K562 (cell line): Measurements from ENCODE around the gene SVBP. TPM values are rescaled to one million over a fixed set of nuclear protein-coding genes. Genes with fewer than 3 reads are reported as not detected.

Experiments
- ATAC-seq: fragments of 200-7000 bp; cut with Tn5 transposase; 3 replicates; pipeline ENCODE4 v1.9.1; 2020; ENCODE audit warnings: moderate library complexity
- BruUV-seq: library from RNA; stranded (reverse); fragments of 400-500 nt; replicated peaks from 2 replicates; lab custom pipeline; 2021; lab: Mats Ljungman, UMichigan
- CTCF ChIA-PET: fragments of 300-600 bp; formaldehyde crosslinking; extraction: SDS; loops from one replicate; lab custom pipeline; 2021; ENCODE audit warnings: low intra/inter-chr PET ratio; lab: Yijun Ruan, JAX
- POLR2A ChIA-PET: fragments of 300-600, 350-650 bp; sonication (Branson Sonifier 250); formaldehyde crosslinking; extraction: SDS; loops from one replicate; lab custom pipeline; 2021; ENCODE audit warnings: antibody characterized with exemption, inconsistent platforms; lab: Yijun Ruan, JAX
- DNase-seq, 4 experiments: peaks; one replicate each; pipeline versions ENCODE4 v3.0.0 to v3.0.0-alpha.2; 2011 to 2018; ENCODE audit warnings: low spot score in 3 of 4, mixed read lengths in 3 of 4; ENCODE audit errors: extremely low read depth in 1 of 4
- FAIRE-seq: peaks from 2 replicates; lab custom pipeline; 2011; peaks lifted over from hg19 to GRCh38; lab: Jason Lieb, UNC
- H2AFZ ChIP-seq: 2 replicates; pipeline ENCODE4 v1.6.0; 2011; ENCODE audit warnings: low read depth, low read length, control low read depth, inconsistent platforms
- H3K27ac ChIP-seq: fragments of 200-600 bp; 3 replicates; pipeline ENCODE4 v1.8.0; 2011; ENCODE audit warnings: low read depth, mild to moderate bottlenecking, control low read depth, inconsistent platforms, low read length, moderate library complexity, mixed read lengths; ENCODE audit errors: extremely low read depth
- H3K27me3 ChIP-seq, 2 experiments: fragments of 300-600 bp in 1 of 2; 2 replicates in 1 of 2; 3 replicates in 1 of 2; pipeline versions ENCODE4 v1.6.0 to v1.8.0; 2011; ENCODE audit warnings: inconsistent platforms in 2 of 2, low read length in 2 of 2, mild to moderate bottlenecking in 1 of 2, mixed read lengths in 1 of 2, moderate library complexity in 1 of 2; ENCODE audit not compliant: control insufficient read depth in 2 of 2, insufficient read depth in 2 of 2
- H3K36me3 ChIP-seq: fragments of 300-600 bp; 3 replicates; pipeline ENCODE4 v1.8.0; 2011; ENCODE audit warnings: mild to moderate bottlenecking, low read length, inconsistent platforms; ENCODE audit not compliant: control insufficient read depth, insufficient read depth
- H3K4me1 ChIP-seq, 2 experiments: fragments of 200-600 bp in 1 of 2; replicated peaks in 1 of 2; 2 replicates in 1 of 2; 3 replicates in 1 of 2; pipeline versions ENCODE4 v1.5.1 to v1.8.0; 2011; ENCODE audit warnings: inconsistent platforms in 2 of 2, low read length in 2 of 2, mild to moderate bottlenecking in 1 of 2, mixed read lengths in 1 of 2, moderate library complexity in 1 of 2; ENCODE audit not compliant: control insufficient read depth in 2 of 2, insufficient read depth in 2 of 2
- H3K4me2 ChIP-seq: 2 replicates; pipeline ENCODE4 v1.6.1; 2011; ENCODE audit warnings: low read length, control low read depth, inconsistent platforms, mixed read lengths; ENCODE audit not compliant: insufficient read depth
- H3K4me3 ChIP-seq: fragments of 200-600 bp; sonication (generic), shearing (Covaris generic); 2 replicates; pipeline ENCODE4 v1.5.1; 2016; ENCODE audit warnings: control low read depth, inconsistent platforms
- H3K79me2 ChIP-seq: fragments of 200-600 bp; 3 replicates; pipeline ENCODE4 v1.8.0; 2011; ENCODE audit warnings: low read length, inconsistent platforms; ENCODE audit not compliant: control insufficient read depth, insufficient read depth
- H3K9ac ChIP-seq, 2 experiments: 2 replicates each; pipeline versions ENCODE4 v1.6.0 to v1.6.1; 2011; ENCODE audit warnings: low read depth in 2 of 2, low read length in 2 of 2, control low read depth in 1 of 2, inconsistent platforms in 1 of 2, mild to moderate bottlenecking in 1 of 2, mixed read lengths in 1 of 2; ENCODE audit not compliant: insufficient read depth in 1 of 2
- H3K9me1 ChIP-seq: one replicate; pipeline ENCODE4 v1.6.0; 2011; ENCODE audit warnings: inconsistent platforms, mild to moderate bottlenecking, low read length, moderate library complexity; ENCODE audit not compliant: control insufficient read depth, insufficient read depth
- H3K9me3 ChIP-seq: replicated peaks from 2 replicates; pipeline ENCODE4 v1.5.1; 2011; ENCODE audit warnings: low read depth, low read length, inconsistent platforms; ENCODE audit not compliant: control insufficient read depth, insufficient read depth
- H4K20me1 ChIP-seq: replicated peaks from 2 replicates; pipeline ENCODE4 v1.6.1; 2011; ENCODE audit warnings: low read length, inconsistent platforms, mixed read lengths; ENCODE audit not compliant: control insufficient read depth, insufficient read depth
- BACH1 ChIP-seq: fragments of 200-800 bp; sonication (Bioruptor generic); IDR thresholded peaks from 2 replicates; pipeline ENCODE4 v1.6.1; 2016; ENCODE audit warnings: missing genetic modification characterization, missing compliant biosample characterization
- BMI1 ChIP-seq: fragments of 150-350 bp; IDR thresholded peaks from 2 replicates; pipeline ENCODE4 v1.6.1; 2014; ENCODE audit warnings: low read length
- CREBBP ChIP-seq: IDR thresholded peaks from one replicate; pipeline ENCODE4 v1.6.1; 2012; ENCODE audit warnings: low read depth, mild to moderate bottlenecking, control low read depth, inconsistent platforms, low read length
- KDM1A ChIP-seq, 2 experiments: fragments of 450-650 bp; IDR thresholded peaks; 2 replicates each; pipeline ENCODE4 v1.6.1; 2016; ENCODE audit warnings: mild to moderate bottlenecking in 2 of 2
- MAFK ChIP-seq: IDR thresholded peaks from 2 replicates; pipeline ENCODE4 v1.6.1; 2011; ENCODE audit warnings: low read length, improper control_type of control experiment
- SRSF7 ChIP-seq: fragments of 200-400 bp; formaldehyde crosslinking; optimal IDR thresholded peaks from 2 replicates; pipeline ENCODE3; 2017; ENCODE audit warnings: mild to moderate bottlenecking, low read depth, low read length
- ZNF324 ChIP-seq: fragments of 250-450 bp; sonication (Bioruptor Pico); IDR thresholded peaks from 2 replicates; pipeline ENCODE4 v1.4.0; 2020; ENCODE audit warnings: mild to moderate bottlenecking
- WGBS: fragments of 100-300 bp; shearing (Covaris generic); methylation state at CpG from one replicate; pipeline ENCODE4 v1.1.6; 2016; ENCODE audit warnings: low coverage, mixed read lengths; ENCODE audit not compliant: insufficient coverage; ENCODE audit errors: missing lambda C conversion rate; 5-methylcytosine and 5-hydroxymethylcytosine counted together
- in situ Hi-C: fragments of 300-500 bp; cut with MboI; formaldehyde crosslinking; loops from 4 replicates; pipeline ENCODE4 v1.15.0; 2018; ENCODE audit warnings: inconsistent platforms, mixed read lengths
- intact Hi-C: fragments of 100-400 bp; cut with micrococcal nuclease; formaldehyde crosslinking; loops from 2 replicates; pipeline ENCODE4 v1.14.2; 2022
- polyA plus RNA-seq, 8 experiments: library from polyadenylated mRNA; depleted of rRNA in 4 of 8; stranded (reverse) in 5 of 8; unstranded in 3 of 8; fragments of >200 nt; fragmentation: Nextera tagmentation in 2 of 8; fragmentation: Illumina TruSeq in 1 of 8; extraction: Ambion mirVana in 2 of 8; extraction: Trizol in 1 of 8; gene quantifications; 2 replicates each; pipeline versions ENCODE4 v1.2.1 to v1.2.3, GENCODE V29; 2011 to 2014; ENCODE audit warnings: inconsistent platforms in 1 of 8, missing spikeins in 1 of 8
- total RNA-seq, 7 experiments: library from RNA; depleted of rRNA in 6 of 7; stranded (reverse); fragments of >200 nt in 6 of 7; fragmentation: Illumina TruSeq in 2 of 7; extraction: Trizol in 2 of 7; gene quantifications; 2 replicates each; pipeline versions ENCODE4 v1.2.1 to v1.2.3, GENCODE V29; 2011 to 2021; ENCODE audit warnings: low replicate concordance in 1 of 7
- TF ChIP-seq, protein P1 (sequence below): fragments of 250-450 bp; sonication (Bioruptor Pico); IDR thresholded peaks from 2 replicates; pipeline ENCODE4 v1.5.0; 2021; ENCODE audit warnings: mild to moderate bottlenecking, borderline replicate concordance
- TF ChIP-seq, protein P2 (sequence below): fragments of 450-650 bp; formaldehyde crosslinking; IDR thresholded peaks from 2 replicates; pipeline ENCODE4 v1.4.0; 2022; ENCODE audit warnings: mild to moderate bottlenecking, moderate library complexity

SVBP gene
- total and polyA plus RNA-seq, 9 of the 15 experiments (the other 6 are each of a cell fraction or from before 2014, with no cell fraction given) = 31.7 to 49.7 (median 40.0) TPM

DNA sequence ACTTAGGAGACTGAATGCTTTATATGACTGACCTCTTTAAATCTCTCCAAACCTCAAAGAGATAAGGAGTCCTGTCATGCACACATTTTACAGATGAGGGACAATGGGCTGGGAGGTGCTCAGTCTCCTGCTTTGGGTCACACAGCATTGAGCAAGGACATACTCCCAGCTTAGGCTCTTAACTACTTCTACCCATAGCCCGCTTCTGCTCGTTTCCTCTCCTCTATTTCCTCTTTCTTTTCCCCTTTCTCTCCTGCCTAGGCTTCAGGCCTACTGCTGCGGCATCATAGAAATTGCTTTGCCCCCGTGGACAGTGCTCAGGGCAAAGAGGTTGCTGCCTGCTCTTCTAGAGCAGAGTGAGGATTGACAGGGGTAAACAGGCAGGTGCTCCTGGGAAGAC, 16.8 kb upstream of the SVBP start:
- H4K20me1 ChIP-seq = peaks cover 6% of the 10 kb centered on the region
- no peak overlapping the region for H3K4me3 ChIP-seq
- H3K9me3 ChIP-seq = no peaks in the 10 kb centered on the region
- FAIRE-seq (no peak), DNase-seq (no peak), ATAC-seq (no peak)
- H3K9ac ChIP-seq = no peak overlapping the region
- H3K9me1 ChIP-seq = peaks cover 11% of the 10 kb centered on the region
- H3K4me2 ChIP-seq = no peak overlapping the region
- H3K79me2 ChIP-seq = peaks cover 38% of the 10 kb centered on the region
- BruUV-seq = no TSS peak
- H3K36me3 ChIP-seq = peaks cover 83% of the 10 kb centered on the region
- TF ChIP-seq BMI1 (no peak), KDM1A (IDR thresholded peaks at IDR 0.05) (peak; percentile 33 to 46; a peak in 2 of 4 replicates)
- H3K4me1 ChIP-seq = peaks cover 27 to 34% of the 10 kb centered on the region in 2 experiments; a peak in 4 of 5 replicates
- H3K27me3 ChIP-seq = no peaks in the 10 kb centered on the region
- in situ Hi-C loops = no loop called here
- no peak overlapping the region for H3K27ac ChIP-seq
- no peak overlapping the region for H2AFZ ChIP-seq
- CTCF ChIA-PET = no interaction called here
- POLR2A ChIA-PET = interaction anchor here (0.5 to 10.7 kb wide), 4 partner anchors 9 to 1471 kb away, joined by 3 to 94 read pairs (median 20); partner anchors contain the start of gene ZNF691
- intact Hi-C loops = no loop called here
- 80% methylated on average over 4 of the region's 4 CpGs for WGBS

DNA sequence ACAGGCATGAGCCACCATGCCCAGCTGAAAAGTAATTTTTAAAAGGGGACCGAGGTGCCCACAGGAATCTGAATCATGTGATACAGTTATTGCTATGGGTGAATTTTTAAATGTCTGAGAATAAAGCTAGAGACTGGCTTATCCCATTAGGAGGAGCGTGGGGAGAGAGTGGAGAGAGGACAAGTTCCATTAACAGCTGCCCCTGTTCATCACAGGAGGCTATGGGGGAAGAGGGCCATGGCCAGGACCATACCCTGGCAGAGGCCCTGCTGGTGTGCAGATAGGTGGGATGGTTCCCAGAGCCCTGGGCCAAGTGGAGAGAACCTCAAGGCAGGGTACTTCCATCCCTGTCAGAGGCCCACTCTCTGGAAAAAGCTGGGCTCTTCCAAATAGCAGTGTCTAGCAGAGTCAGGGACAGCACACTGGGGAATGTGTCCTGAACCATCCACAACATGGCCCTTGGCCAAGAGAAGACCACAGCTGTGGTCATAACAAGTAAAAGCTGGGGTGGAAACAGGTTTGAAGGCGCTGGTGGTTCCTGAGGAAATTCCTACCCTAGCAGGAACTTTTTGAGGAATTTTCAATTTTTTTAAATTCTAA, 15.5 kb upstream of the SVBP start:
- Histone ChIP-seq H3K4me2 (no peak overlapping the region), H3K27ac (no peak overlapping the region), H3K79me2 (peaks cover 50% of the 10 kb centered on the region), H3K4me1 (peaks cover 31 to 41% of the 10 kb centered on the region in 2 experiments; a peak in 4 of 5 replicates), H3K9ac (peak overlapping the region in 1 of 2 experiments; percentile 54; a peak in 1 of 4 replicates), H3K36me3 (peaks cover 79% of the 10 kb centered on the region), H3K4me3 (no peak overlapping the region), H2AFZ (no peak overlapping the region), H3K9me3 (no peaks in the 10 kb centered on the region), H3K27me3 (no peaks in the 10 kb centered on the region), H4K20me1 (peaks cover 6% of the 10 kb centered on the region), H3K9me1 (peaks cover 11% of the 10 kb centered on the region)
- DNase-seq (no peak), ATAC-seq (no peak), FAIRE-seq (no peak)
- CTCF ChIA-PET = no interaction called here
- WGBS = 91% methylated on average over 3 of the region's 3 CpGs
- intact Hi-C loops = no loop called here
- in situ Hi-C loops = no loop called here
- POLR2A ChIA-PET = interaction anchor here (0.6 to 10.7 kb wide), 4 partner anchors 8 to 543 kb away, joined by 3 to 94 read pairs (median 4); partner anchors contain the start of gene ZNF691
- TF ChIP-seq BACH1 (no peak), MAFK (no peak), ZNF324 (no peak), SRSF7 (no peak), CREBBP (no peak)
- TF ChIP-seq, protein P1, sequence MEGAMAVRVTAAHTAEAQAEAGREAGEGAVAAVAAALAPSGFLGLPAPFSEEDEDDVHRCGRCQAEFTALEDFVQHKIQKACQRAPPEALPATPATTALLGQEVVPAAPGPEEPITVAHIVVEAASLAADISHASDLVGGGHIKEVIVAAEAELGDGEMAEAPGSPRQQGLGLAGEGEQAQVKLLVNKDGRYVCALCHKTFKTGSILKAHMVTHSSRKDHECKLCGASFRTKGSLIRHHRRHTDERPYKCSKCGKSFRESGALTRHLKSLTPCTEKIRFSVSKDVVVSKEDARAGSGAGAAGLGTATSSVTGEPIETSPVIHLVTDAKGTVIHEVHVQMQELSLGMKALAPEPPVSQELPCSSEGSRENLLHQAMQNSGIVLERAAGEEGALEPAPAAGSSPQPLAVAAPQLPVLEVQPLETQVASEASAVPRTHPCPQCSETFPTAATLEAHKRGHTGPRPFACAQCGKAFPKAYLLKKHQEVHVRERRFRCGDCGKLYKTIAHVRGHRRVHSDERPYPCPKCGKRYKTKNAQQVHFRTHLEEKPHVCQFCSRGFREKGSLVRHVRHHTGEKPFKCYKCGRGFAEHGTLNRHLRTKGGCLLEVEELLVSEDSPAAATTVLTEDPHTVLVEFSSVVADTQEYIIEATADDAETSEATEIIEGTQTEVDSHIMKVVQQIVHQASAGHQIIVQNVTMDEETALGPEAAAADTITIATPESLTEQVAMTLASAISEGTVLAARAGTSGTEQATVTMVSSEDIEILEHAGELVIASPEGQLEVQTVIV (CRISPR knock-in tag) = no peak
- TF ChIP-seq, protein P2, sequence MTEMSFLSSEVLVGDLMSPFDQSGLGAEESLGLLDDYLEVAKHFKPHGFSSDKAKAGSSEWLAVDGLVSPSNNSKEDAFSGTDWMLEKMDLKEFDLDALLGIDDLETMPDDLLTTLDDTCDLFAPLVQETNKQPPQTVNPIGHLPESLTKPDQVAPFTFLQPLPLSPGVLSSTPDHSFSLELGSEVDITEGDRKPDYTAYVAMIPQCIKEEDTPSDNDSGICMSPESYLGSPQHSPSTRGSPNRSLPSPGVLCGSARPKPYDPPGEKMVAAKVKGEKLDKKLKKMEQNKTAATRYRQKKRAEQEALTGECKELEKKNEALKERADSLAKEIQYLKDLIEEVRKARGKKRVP (CRISPR knock-in tag) = no peak
- BruUV-seq = no TSS peak
